Measurements from ENCODE around the gene SCFD2. TPM values are rescaled to one million over a fixed set of nuclear protein-coding genes. Genes with fewer than 3 reads are reported as not detected.

Gene SCFD2
- total RNA-seq, 1 experiment from 2014 or later, result 12.4 TPM

GRCh38 chr4:53010318-53010717, 355.5 kb downstream of the SCFD2 start:
- POLR2A ChIA-PET, result no interaction called here
- Mint-ChIP-seq H3K36me3 (no peaks in the 10 kb centered on the region), H3K4me3 (no peak overlapping the region), H3K9me3 (peaks cover 11% of the 10 kb centered on the region), H3K27ac (no peak overlapping the region), H3K27me3 (ENCODE audit: low read depth) (no peaks in the 10 kb centered on the region; the same call in 1 of the 2 replicates), H3K4me1 (peaks cover 8% of the 10 kb centered on the region; the same call in 1 of the 2 replicates)
- ATAC-seq, result no peak
- CTCF ChIA-PET, result interaction anchor here (0.9 to 1.2 kb wide), 3 partner anchors 465 to 1223 kb away, joined by 3 to 12 read pairs (median 3); no protein-coding TSS in a partner anchor
- no peak for DNase-seq (ENCODE audit: low spot score)
- TF ChIP-seq HMGXB4 (CRISPR knock-in tag; IDR thresholded peaks at IDR 0.05) (no peak), GTF2I (CRISPR knock-in tag; conservative IDR thresholded peaks at IDR 0.05) (no peak), FOXP1 (CRISPR knock-in tag; IDR thresholded peaks at IDR 0.05; ENCODE audit: borderline replicate concordance) (no peak), HMGA2 (CRISPR knock-in tag; IDR thresholded peaks at IDR 0.05) (no peak), SMAD4 (CRISPR knock-in tag; IDR thresholded peaks at IDR 0.05) (no peak), ZNF317 (CRISPR knock-in tag; IDR thresholded peaks at IDR 0.05; ENCODE audit: borderline replicate concordance, low read depth) (no peak), ZNF138 (CRISPR knock-in tag; conservative IDR thresholded peaks at IDR 0.05) (no peak), FOXK1 (CRISPR knock-in tag; IDR thresholded peaks at IDR 0.05) (no peak), CREM (CRISPR knock-in tag; IDR thresholded peaks at IDR 0.05) (no peak), PRRX2 (CRISPR knock-in tag; IDR thresholded peaks at IDR 0.05) (no peak), SMAD3 (CRISPR knock-in tag; IDR thresholded peaks at IDR 0.05; ENCODE audit: borderline replicate concordance) (no peak), NR1H2 (CRISPR knock-in tag; IDR thresholded peaks at IDR 0.05) (no peak), MYBL2 (CRISPR knock-in tag; IDR thresholded peaks at IDR 0.05) (no peak)
- TF ChIP-seq, protein P1, sequence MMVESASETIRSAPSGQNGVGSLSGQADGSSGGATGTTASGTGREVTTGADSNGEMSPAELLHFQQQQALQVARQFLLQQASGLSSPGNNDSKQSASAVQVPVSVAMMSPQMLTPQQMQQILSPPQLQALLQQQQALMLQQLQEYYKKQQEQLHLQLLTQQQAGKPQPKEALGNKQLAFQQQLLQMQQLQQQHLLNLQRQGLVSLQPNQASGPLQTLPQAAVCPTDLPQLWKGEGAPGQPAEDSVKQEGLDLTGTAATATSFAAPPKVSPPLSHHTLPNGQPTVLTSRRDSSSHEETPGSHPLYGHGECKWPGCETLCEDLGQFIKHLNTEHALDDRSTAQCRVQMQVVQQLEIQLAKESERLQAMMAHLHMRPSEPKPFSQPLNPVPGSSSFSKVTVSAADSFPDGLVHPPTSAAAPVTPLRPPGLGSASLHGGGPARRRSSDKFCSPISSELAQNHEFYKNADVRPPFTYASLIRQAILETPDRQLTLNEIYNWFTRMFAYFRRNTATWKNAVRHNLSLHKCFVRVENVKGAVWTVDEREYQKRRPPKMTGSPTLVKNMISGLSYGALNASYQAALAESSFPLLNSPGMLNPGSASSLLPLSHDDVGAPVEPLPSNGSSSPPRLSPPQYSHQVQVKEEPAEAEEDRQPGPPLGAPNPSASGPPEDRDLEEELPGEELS (CRISPR knock-in tag; IDR thresholded peaks at IDR 0.05), result no peak
- TF ChIP-seq, protein P2, sequence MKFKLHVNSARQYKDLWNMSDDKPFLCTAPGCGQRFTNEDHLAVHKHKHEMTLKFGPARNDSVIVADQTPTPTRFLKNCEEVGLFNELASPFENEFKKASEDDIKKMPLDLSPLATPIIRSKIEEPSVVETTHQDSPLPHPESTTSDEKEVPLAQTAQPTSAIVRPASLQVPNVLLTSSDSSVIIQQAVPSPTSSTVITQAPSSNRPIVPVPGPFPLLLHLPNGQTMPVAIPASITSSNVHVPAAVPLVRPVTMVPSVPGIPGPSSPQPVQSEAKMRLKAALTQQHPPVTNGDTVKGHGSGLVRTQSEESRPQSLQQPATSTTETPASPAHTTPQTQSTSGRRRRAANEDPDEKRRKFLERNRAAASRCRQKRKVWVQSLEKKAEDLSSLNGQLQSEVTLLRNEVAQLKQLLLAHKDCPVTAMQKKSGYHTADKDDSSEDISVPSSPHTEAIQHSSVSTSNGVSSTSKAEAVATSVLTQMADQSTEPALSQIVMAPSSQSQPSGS (CRISPR knock-in tag; IDR thresholded peaks at IDR 0.05; ENCODE audit: borderline replicate concordance, low read depth), result no peak
- TF ChIP-seq, protein P3, sequence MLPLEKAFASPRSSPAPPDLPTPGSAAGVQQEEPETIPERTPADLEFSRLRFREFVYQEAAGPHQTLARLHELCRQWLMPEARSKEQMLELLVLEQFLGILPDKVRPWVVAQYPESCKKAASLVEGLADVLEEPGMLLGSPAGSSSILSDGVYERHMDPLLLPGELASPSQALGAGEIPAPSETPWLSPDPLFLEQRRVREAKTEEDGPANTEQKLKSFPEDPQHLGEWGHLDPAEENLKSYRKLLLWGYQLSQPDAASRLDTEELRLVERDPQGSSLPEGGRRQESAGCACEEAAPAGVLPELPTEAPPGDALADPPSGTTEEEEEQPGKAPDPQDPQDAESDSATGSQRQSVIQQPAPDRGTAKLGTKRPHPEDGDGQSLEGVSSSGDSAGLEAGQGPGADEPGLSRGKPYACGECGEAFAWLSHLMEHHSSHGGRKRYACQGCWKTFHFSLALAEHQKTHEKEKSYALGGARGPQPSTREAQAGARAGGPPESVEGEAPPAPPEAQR (CRISPR knock-in tag; IDR thresholded peaks at IDR 0.05), result no peak
- TF ChIP-seq, protein P4, sequence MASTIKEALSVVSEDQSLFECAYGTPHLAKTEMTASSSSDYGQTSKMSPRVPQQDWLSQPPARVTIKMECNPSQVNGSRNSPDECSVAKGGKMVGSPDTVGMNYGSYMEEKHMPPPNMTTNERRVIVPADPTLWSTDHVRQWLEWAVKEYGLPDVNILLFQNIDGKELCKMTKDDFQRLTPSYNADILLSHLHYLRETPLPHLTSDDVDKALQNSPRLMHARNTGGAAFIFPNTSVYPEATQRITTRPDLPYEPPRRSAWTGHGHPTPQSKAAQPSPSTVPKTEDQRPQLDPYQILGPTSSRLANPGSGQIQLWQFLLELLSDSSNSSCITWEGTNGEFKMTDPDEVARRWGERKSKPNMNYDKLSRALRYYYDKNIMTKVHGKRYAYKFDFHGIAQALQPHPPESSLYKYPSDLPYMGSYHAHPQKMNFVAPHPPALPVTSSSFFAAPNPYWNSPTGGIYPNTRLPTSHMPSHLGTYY (CRISPR knock-in tag; IDR thresholded peaks at IDR 0.05), result no peak
- TF ChIP-seq, protein P5, sequence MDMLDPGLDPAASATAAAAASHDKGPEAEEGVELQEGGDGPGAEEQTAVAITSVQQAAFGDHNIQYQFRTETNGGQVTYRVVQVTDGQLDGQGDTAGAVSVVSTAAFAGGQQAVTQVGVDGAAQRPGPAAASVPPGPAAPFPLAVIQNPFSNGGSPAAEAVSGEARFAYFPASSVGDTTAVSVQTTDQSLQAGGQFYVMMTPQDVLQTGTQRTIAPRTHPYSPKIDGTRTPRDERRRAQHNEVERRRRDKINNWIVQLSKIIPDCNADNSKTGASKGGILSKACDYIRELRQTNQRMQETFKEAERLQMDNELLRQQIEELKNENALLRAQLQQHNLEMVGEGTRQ (CRISPR knock-in tag; IDR thresholded peaks at IDR 0.05), result no peak
- TF ChIP-seq, protein P6, sequence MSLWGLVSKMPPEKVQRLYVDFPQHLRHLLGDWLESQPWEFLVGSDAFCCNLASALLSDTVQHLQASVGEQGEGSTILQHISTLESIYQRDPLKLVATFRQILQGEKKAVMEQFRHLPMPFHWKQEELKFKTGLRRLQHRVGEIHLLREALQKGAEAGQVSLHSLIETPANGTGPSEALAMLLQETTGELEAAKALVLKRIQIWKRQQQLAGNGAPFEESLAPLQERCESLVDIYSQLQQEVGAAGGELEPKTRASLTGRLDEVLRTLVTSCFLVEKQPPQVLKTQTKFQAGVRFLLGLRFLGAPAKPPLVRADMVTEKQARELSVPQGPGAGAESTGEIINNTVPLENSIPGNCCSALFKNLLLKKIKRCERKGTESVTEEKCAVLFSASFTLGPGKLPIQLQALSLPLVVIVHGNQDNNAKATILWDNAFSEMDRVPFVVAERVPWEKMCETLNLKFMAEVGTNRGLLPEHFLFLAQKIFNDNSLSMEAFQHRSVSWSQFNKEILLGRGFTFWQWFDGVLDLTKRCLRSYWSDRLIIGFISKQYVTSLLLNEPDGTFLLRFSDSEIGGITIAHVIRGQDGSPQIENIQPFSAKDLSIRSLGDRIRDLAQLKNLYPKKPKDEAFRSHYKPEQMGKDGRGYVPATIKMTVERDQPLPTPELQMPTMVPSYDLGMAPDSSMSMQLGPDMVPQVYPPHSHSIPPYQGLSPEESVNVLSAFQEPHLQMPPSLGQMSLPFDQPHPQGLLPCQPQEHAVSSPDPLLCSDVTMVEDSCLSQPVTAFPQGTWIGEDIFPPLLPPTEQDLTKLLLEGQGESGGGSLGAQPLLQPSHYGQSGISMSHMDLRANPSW (CRISPR knock-in tag; conservative IDR thresholded peaks at IDR 0.05; ENCODE audit: low read depth), result no peak
- TF ChIP-seq, protein P7, sequence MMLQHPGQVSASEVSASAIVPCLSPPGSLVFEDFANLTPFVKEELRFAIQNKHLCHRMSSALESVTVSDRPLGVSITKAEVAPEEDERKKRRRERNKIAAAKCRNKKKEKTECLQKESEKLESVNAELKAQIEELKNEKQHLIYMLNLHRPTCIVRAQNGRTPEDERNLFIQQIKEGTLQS (CRISPR knock-in tag; conservative IDR thresholded peaks at IDR 0.05), result no peak

Data from WTC11 (cell line).